ENCODE results near the gene NKX3-2. TPM values are rescaled to one million over a fixed set of nuclear protein-coding genes. Genes with fewer than 3 reads are reported as not detected.

The NKX3-2 gene
- total and polyA plus RNA-seq, 8 donors, result 0.06 to 0.47 (median 0.12) TPM; not detected in 1

DNA sequence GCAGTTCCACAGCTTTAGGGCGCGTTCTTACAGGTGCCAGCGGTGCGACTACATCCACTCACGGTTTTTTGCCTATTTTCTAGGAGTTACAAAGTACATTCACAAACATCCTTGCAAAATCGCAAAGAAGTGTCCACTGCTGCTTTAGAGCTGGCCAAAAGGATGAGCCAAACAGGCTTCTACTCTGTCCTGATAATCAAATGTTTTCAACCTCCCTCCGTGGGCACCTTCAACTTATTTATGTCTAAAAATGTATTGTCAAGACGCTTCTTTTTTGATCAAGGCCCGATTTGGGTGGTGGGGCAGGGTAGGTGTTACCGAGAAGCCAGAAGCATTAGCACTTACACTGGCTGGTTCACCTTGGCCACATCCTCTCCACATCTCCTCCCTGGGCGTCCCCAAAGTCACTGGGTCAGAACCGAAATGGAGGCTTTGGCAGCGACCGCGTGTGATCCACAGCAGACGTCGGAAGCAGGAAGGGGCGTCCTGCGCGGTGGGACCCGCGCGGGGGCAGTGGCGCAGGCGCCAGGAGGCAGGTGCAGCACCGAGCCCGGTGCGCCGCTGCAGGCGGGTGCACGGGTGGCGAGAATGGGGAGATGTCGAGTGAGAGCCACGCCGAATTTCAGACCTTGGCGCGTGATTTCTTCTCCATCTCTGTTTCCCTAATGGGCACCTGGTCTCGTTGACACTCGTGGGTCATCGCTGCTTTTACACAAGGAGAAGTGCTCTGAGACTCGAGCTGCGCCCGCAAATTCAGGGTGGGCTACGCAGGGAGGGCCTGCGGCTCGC, 16.9 kb downstream of the NKX3-2 start:
- intact Hi-C loops (cut with DNase I), result no loop called here
- FAIRE-seq (no peak), DNase-seq (peak in 1 of 6 donors; percentile 37), ATAC-seq (no peak)
- H3K27ac ChIP-seq, result no peak overlapping the region
- 4% methylated on average over 45 to 46 of the region's 46 CpGs for WGBS, 2 donors
- no peaks in the 10 kb centered on the region for H3K36me3 ChIP-seq
- no peak for TF ChIP-seq CTCF (IDR thresholded peaks at IDR 0.05)
- H3K4me1 ChIP-seq, result no peaks in the 10 kb centered on the region
- peaks cover 0 to 72% (median 5%) of the 10 kb centered on the region in 4 donors for H3K27me3 ChIP-seq
- no peaks in the 10 kb centered on the region for H3K9me3 ChIP-seq
- no peak overlapping the region for H3K4me3 ChIP-seq

DNA sequence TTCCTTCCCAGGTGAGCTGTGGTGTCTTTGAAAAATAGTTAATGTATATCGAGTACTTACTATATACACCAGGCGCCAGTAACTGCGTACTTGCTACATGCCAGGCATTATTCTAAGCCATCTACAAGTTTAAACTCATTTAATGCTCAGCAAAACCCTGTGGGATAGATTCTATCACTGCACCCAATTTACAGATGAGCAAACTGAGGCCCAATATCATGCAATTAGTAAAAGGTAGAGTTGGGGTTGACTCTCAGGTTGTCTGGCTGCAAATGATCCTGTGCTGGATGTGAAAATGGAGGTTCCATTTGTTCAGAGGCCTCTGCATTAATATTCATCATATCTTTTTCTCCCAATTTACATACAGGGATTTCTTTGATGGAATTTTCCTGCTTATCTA, 17.6 kb downstream of the NKX3-2 start:
- H3K27me3 ChIP-seq, result peaks cover 0 to 70% (median 9%) of the 10 kb centered on the region in 4 donors

GRCh38 chr4:13525606-13526281, 18.6 kb downstream of the NKX3-2 start:
- FAIRE-seq (no peak), ATAC-seq (no peak), DNase-seq (no peak)
- no peaks in the 10 kb centered on the region for H3K9me3 ChIP-seq
- WGBS, 2 donors, result 64 to 67% methylated on average over 4 of the region's 4 CpGs
- H3K36me3 ChIP-seq, result no peaks in the 10 kb centered on the region
- intact Hi-C loops (cut with DNase I), result no loop called here
- TF ChIP-seq CTCF (IDR thresholded peaks at IDR 0.05), result no peak
- peaks cover 0 to 70% (median 6%) of the 10 kb centered on the region in 4 donors for H3K27me3 ChIP-seq
- H3K4me3 ChIP-seq, result no peak overlapping the region
- H3K4me1 ChIP-seq, result no peaks in the 10 kb centered on the region
- H3K27ac ChIP-seq, result no peak overlapping the region

More for the DNA sequence above, 17.6 kb downstream of the NKX3-2 start:
- DNase-seq (no peak), FAIRE-seq (no peak), ATAC-seq (no peak)
- intact Hi-C loops (cut with DNase I), result no loop called here
- Histone ChIP-seq H3K9me3 (no peaks in the 10 kb centered on the region), H3K27ac (no peak overlapping the region), H3K4me1 (no peaks in the 10 kb centered on the region), H3K4me3 (no peak overlapping the region), H3K36me3 (no peaks in the 10 kb centered on the region)
- no peak for TF ChIP-seq CTCF (IDR thresholded peaks at IDR 0.05)
- WGBS, 2 donors, result 27 to 36% methylated on average over 3 of the region's 3 CpGs

DNA sequence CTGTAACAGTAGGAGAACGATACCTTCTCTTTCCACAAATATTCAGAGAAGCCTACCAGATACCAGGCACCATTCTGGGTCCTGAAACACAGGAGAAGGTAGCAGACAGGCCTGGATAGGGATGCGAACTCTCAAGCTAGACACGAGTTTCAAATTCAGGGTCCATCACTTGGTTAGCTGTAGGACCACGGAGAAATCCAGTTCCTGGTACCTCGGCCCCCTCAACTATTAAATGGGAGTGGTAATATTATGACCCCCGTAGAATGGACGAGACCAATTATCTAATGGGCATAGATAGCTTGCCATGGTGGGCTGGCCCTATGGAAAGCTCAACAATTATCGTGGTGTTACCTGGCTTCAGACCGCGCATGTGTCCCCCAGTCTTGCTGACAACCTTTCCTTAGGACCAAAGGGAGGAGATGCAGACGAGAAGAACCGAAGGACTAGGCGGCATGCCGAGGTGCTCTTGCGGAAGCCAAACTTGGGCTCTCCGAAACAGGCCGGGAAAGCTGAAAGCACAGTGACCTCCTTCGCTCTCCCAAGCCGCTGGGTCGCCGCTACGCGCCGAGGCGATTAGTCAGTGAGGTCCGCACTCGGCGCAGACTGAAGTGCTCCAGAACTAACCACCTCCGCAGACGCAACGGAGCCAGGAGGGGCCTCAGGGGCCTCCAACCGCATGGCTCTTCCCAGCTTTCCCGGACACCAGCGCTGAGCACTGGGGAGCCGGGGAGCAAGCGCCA, 19.6 kb downstream of the NKX3-2 start:
- DNase-seq (no peak), FAIRE-seq (no peak), ATAC-seq (peak in 2 of 4 donors; percentile 40 to 67)
- no peaks in the 10 kb centered on the region for H3K9me3 ChIP-seq
- no peak overlapping the region for H3K4me3 ChIP-seq
- H3K27me3 ChIP-seq, result peaks cover 0 to 70% (median 5%) of the 10 kb centered on the region in 4 donors
- intact Hi-C loops (cut with DNase I), result no loop called here
- H3K4me1 ChIP-seq, result no peaks in the 10 kb centered on the region
- H3K27ac ChIP-seq, result no peak overlapping the region
- no peaks in the 10 kb centered on the region for H3K36me3 ChIP-seq
- no peak for TF ChIP-seq CTCF (IDR thresholded peaks at IDR 0.05)
- WGBS, 2 donors, result 9 to 10% methylated on average over 36 of the region's 36 CpGs

Measured in pancreas (tissue), 10 donors.